ENCODE results near the gene TPO. TPM values are rescaled to one million over a fixed set of nuclear protein-coding genes. Genes with fewer than 3 reads are reported as not detected.

The TPO gene
- total RNA-seq, 1 experiment from 2014 or later, result not detected

DNA sequence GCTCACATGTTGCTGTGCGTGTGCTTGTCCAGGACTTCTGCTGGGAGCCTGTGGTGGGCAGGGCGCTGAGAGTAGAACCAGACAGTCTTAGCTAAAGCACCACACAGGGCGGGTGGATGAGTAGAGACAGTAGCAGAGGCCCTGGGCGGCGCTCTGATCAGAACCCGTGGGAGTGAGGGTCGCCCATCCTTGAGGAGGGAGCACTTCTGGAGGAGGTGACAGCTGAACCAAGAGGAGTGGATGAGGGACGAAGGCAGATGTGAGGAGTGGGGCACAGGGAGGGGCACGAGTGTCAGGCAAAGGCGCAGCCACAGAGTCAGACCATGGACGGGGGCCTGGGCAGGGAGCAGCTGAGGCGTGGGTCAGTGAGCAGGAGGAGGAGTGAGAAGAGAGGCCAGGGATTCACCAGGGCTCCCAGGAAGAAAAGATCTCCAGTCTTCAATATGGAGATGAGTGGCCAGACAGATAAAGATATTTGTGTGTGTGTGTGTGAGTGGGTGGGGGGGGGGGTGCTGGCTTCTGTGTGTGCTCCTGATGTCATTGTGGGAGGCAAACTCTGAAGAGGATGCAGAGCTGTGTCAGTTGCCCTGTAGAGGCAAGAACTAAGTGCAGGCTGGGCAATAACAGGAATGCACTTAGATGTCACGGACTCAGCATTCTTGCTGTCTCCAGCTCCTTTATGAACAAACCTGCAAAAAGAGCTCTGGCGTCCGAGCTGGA, 79.6 kb downstream of the TPO start:
- no peak overlapping the region for H3K4me3 ChIP-seq
- TF ChIP-seq, protein P1, sequence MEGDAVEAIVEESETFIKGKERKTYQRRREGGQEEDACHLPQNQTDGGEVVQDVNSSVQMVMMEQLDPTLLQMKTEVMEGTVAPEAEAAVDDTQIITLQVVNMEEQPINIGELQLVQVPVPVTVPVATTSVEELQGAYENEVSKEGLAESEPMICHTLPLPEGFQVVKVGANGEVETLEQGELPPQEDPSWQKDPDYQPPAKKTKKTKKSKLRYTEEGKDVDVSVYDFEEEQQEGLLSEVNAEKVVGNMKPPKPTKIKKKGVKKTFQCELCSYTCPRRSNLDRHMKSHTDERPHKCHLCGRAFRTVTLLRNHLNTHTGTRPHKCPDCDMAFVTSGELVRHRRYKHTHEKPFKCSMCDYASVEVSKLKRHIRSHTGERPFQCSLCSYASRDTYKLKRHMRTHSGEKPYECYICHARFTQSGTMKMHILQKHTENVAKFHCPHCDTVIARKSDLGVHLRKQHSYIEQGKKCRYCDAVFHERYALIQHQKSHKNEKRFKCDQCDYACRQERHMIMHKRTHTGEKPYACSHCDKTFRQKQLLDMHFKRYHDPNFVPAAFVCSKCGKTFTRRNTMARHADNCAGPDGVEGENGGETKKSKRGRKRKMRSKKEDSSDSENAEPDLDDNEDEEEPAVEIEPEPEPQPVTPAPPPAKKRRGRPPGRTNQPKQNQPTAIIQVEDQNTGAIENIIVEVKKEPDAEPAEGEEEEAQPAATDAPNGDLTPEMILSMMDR (conservative IDR thresholded peaks at IDR 0.05), result no peak
- H4K20me1 ChIP-seq (ENCODE audit: insufficient read depth), result no peaks in the 10 kb centered on the region
- no peaks in the 10 kb centered on the region for H3K9me3 ChIP-seq (ENCODE audit: insufficient read depth, low read depth)
- no TSS peak for BruUV-seq (replicated peaks)
- H3K27me3 ChIP-seq (ENCODE audit: insufficient read depth, low read depth), result peaks cover 92% of the 10 kb centered on the region
- H2AFZ ChIP-seq, result no peak overlapping the region
- intact Hi-C loops (cut with micrococcal nuclease; ENCODE audit: unreplicated experiment), result no loop called here
- H3K27ac ChIP-seq, result no peak overlapping the region
- no peaks in the 10 kb centered on the region for H3K36me3 ChIP-seq (ENCODE audit: low read depth)
- CTCF ChIA-PET, result no interaction called here
- H3K4me1 ChIP-seq (replicated peaks; ENCODE audit: insufficient read depth), result no peaks in the 10 kb centered on the region
- DNase-seq, result no peak
- no peak overlapping the region for H3K4me2 ChIP-seq
- no peaks in the 10 kb centered on the region for H3F3A ChIP-seq (ENCODE audit: insufficient read depth, low read depth)
- POLR2A ChIA-PET (ENCODE audit: unreplicated experiment), result no interaction called here
- no peaks in the 10 kb centered on the region for H3K79me2 ChIP-seq (ENCODE audit: low read depth)
- no peaks in the 10 kb centered on the region for H3K9me2 ChIP-seq (ENCODE audit: insufficient read depth)

- H3F3A ChIP-seq (ENCODE audit: insufficient read depth, low read depth), result no peaks in the 10 kb centered on the region
- ChIA-PET CTCF (no interaction called here), POLR2A (ENCODE audit: unreplicated experiment) (no interaction called here)
- no peak overlapping the region for H3K4me2 ChIP-seq
- no peaks in the 10 kb centered on the region for H3K9me2 ChIP-seq (ENCODE audit: insufficient read depth)
- H3K79me2 ChIP-seq (ENCODE audit: low read depth), result no peaks in the 10 kb centered on the region
- H3K36me3 ChIP-seq (ENCODE audit: low read depth), result no peaks in the 10 kb centered on the region
- no peak overlapping the region for H3K27ac ChIP-seq
- H3K9me3 ChIP-seq (ENCODE audit: insufficient read depth, low read depth), result no peaks in the 10 kb centered on the region
- TF ChIP-seq, protein P1 (conservative IDR thresholded peaks at IDR 0.05), result no peak
- no peak for TF ChIP-seq EZH2 (IDR thresholded peaks at IDR 0.05; ENCODE audit: low read depth)
- DNase-seq, result no peak
- intact Hi-C loops (cut with micrococcal nuclease; ENCODE audit: unreplicated experiment), result no loop called here
- no peaks in the 10 kb centered on the region for H3K4me1 ChIP-seq (replicated peaks; ENCODE audit: insufficient read depth)
- no peak overlapping the region for H3K4me3 ChIP-seq
- peaks cover 91% of the 10 kb centered on the region for H3K27me3 ChIP-seq (ENCODE audit: insufficient read depth, low read depth)
- H4K20me1 ChIP-seq (ENCODE audit: insufficient read depth), result no peaks in the 10 kb centered on the region
- BruUV-seq (replicated peaks), result no TSS peak
- no peak overlapping the region for H2AFZ ChIP-seq
Observed at GRCh38 chr2:1493431-1494126, 80.3 kb downstream of the TPO start.

- CTCF ChIA-PET, result no interaction called here
- H3K27ac ChIP-seq, result no peak overlapping the region
- H3K79me2 ChIP-seq (ENCODE audit: low read depth), result no peaks in the 10 kb centered on the region
- H2AFZ ChIP-seq, result no peak overlapping the region
- DNase-seq, result no peak
- H3K4me2 ChIP-seq, result no peak overlapping the region
- H3F3A ChIP-seq (ENCODE audit: insufficient read depth, low read depth), result no peaks in the 10 kb centered on the region
- TF ChIP-seq, protein P1 (conservative IDR thresholded peaks at IDR 0.05), result no peak
- no peak for TF ChIP-seq EZH2 (IDR thresholded peaks at IDR 0.05; ENCODE audit: low read depth)
- POLR2A ChIA-PET (ENCODE audit: unreplicated experiment), result no interaction called here
- H3K9me2 ChIP-seq (ENCODE audit: insufficient read depth), result no peaks in the 10 kb centered on the region
- H3K27me3 ChIP-seq (ENCODE audit: insufficient read depth, low read depth), result peaks cover 91% of the 10 kb centered on the region
- H3K4me3 ChIP-seq, result no peak overlapping the region
- H3K4me1 ChIP-seq (replicated peaks; ENCODE audit: insufficient read depth), result no peaks in the 10 kb centered on the region
- no peaks in the 10 kb centered on the region for H3K9me3 ChIP-seq (ENCODE audit: insufficient read depth, low read depth)
- no TSS peak for BruUV-seq (replicated peaks)
- no peaks in the 10 kb centered on the region for H3K36me3 ChIP-seq (ENCODE audit: low read depth)
- intact Hi-C loops (cut with micrococcal nuclease; ENCODE audit: unreplicated experiment), result no loop called here
- H4K20me1 ChIP-seq (ENCODE audit: insufficient read depth), result no peaks in the 10 kb centered on the region
Observed at GRCh38 chr2:1494257-1494656, 81.0 kb downstream of the TPO start.
